Thyroid gland (tissue), 4 donors: ENCODE measurements around the gene METTL25.

Experiments used
- POLR2A ChIP-seq, 2 donors: fragments of 450-650 bp; IDR thresholded peaks; one replicate each; pipeline ENCODE4 v1.6.1; 2017; ENCODE audit warnings: antibody characterized with exemption in 2 of 2, mild to moderate bottlenecking in 2 of 2, moderate library complexity in 1 of 2
- TF ChIP-seq, protein P1 (sequence below), 6 experiments: fragments of 200-600 bp in 3 of 6; fragments of 450-650 bp in 3 of 6; sonication (generic) in 3 of 6; IDR thresholded peaks; one replicate each; pipeline ENCODE4 v1.5.1; 2016 to 2019; ENCODE audit warnings: antibody characterized with exemption in 6 of 6, mild to moderate bottlenecking in 2 of 6, inconsistent platforms in 1 of 6, moderate library complexity in 1 of 6

DNA sequence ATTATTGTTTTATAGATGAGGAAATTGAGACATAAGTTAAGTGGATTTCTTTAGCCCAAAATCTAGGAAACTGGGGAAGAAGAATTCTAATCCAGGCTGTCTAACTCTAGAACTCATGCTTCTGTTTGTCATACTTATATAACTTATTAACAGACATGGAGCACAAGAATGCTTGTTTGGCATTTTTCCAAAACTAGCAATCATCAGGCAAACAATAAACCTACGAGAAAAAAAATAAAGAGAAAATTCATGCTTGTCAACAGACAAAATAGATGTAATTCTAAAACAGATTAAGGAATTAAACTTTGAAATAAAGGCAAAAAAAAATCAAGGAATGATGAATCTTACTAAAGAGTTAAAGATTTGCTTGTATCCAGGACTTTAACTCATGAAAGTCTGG lies 103.1 kb downstream of the METTL25 start:
- no peak for TF ChIP-seq POLR2A (IDR thresholded peaks at IDR 0.05)
- TF ChIP-seq, protein P1, sequence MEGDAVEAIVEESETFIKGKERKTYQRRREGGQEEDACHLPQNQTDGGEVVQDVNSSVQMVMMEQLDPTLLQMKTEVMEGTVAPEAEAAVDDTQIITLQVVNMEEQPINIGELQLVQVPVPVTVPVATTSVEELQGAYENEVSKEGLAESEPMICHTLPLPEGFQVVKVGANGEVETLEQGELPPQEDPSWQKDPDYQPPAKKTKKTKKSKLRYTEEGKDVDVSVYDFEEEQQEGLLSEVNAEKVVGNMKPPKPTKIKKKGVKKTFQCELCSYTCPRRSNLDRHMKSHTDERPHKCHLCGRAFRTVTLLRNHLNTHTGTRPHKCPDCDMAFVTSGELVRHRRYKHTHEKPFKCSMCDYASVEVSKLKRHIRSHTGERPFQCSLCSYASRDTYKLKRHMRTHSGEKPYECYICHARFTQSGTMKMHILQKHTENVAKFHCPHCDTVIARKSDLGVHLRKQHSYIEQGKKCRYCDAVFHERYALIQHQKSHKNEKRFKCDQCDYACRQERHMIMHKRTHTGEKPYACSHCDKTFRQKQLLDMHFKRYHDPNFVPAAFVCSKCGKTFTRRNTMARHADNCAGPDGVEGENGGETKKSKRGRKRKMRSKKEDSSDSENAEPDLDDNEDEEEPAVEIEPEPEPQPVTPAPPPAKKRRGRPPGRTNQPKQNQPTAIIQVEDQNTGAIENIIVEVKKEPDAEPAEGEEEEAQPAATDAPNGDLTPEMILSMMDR (IDR thresholded peaks at IDR 0.05): no peak
